ENCODE data around the gene ING1. TPM values are rescaled to one million over a fixed set of nuclear protein-coding genes. Genes with fewer than 3 reads are reported as not detected.
A peak's percentile ranks its signal among the peaks of the same experiment; 100 is the strongest.

The ING1 gene
- total and polyA plus RNA-seq, 2 of the 4 experiments (the other 2 are of a cell fraction) = 9.1 to 13.5 TPM

DNA sequence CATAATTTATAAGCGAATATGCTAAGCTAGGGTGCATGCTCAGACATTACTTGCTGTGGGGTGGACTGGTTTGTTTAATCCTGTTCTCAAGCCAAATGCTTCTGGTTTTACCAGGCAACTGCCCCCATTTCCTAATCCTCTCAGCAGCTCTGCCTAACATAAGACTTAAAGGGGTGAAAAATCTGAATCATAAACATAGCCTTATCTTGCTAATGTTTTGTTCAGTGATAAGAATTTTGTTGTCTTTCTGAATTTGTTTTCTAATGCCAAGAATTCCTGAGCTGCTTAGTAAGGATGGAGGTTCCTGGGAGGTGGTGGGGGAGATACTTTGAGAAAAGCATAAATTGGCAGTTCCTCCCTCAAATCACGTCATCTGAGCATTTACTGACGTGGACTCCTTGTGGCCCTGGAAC, 42.7 kb downstream of the ING1 start:
- Histone ChIP-seq H3K23ac (ENCODE audit: low read depth, low read length) (no peak overlapping the region), H2AFZ (replicated peaks; ENCODE audit: low read length, poor library complexity) (peak overlapping the region; percentile 60), H2AK5ac (ENCODE audit: low read depth, low read length) (0 out of 2 replicates have a peak overlapping the region, but pooled peaks have one; percentile 32), H4K5ac (ENCODE audit: low read depth, low read length) (peak overlapping the region; percentile 76; the same call in 1 of the 2 replicates), H2AK9ac (replicated peaks; ENCODE audit: low read depth, low read length, poor library complexity) (no peak overlapping the region), H3K79me1 (ENCODE audit: low read depth in 1 of 2, low read length in 2 of 2) (no peaks in the 10 kb centered on the region), H4K91ac (ENCODE audit: insufficient read depth, low read depth, low read length) (peak overlapping the region; percentile 62; the same call in 1 of the 2 replicates), H3K4ac (ENCODE audit: low read depth, low read length) (peak overlapping the region; percentile 70), H2BK20ac (ENCODE audit: low read depth, low read length) (peak overlapping the region; percentile 32; the same call in 1 of the 2 replicates), H3K36me3 (ENCODE audit: control insufficient read depth, insufficient read depth, low read length) (no peaks in the 10 kb centered on the region), H3K56ac (ENCODE audit: extremely low read depth, insufficient read depth, low read length) (0 out of 2 replicates have a peak overlapping the region, but pooled peaks have one; percentile 7), H3K9me1 (ENCODE audit: insufficient read depth, low read length) (peaks cover 10% of the 10 kb centered on the region; the same call in 1 of the 2 replicates), H3K18ac (ENCODE audit: low read depth, low read length) (peak overlapping the region; percentile 89), H3K4me3 (ENCODE audit: insufficient read depth, low read depth, low read length) (no peak overlapping the region), H2BK15ac (ENCODE audit: low read depth, low read length) (peak overlapping the region; percentile 18; the same call in 1 of the 3 replicates), H3K9me3 (ENCODE audit: control insufficient read depth, insufficient read depth, low read length) (0 out of 2 replicates have a peak, but pooled peaks cover 1% of the 10 kb centered on the region), H3K4me1 (ENCODE audit: control insufficient read depth, insufficient read depth, low read length) (peaks cover 18% of the 10 kb centered on the region), H3K9ac (ENCODE audit: low read depth, low read length) (no peak overlapping the region), H4K20me1 (ENCODE audit: insufficient read depth, low read length) (no peaks in the 10 kb centered on the region), H2BK120ac (ENCODE audit: low read depth, low read length) (peak overlapping the region; percentile 69), H3K4me2 (ENCODE audit: low read depth, low read length) (peak overlapping the region; percentile 17; the same call in 1 of the 2 replicates), H3K14ac (replicated peaks; ENCODE audit: low read depth, low read length) (no peak overlapping the region), H3K27me3 (ENCODE audit: control insufficient read depth, insufficient read depth, low read length) (no peaks in the 10 kb centered on the region), H3K27ac (ENCODE audit: insufficient read depth, low read length) (peak overlapping the region; percentile 43; the same call in 1 of the 2 replicates), H2BK5ac (ENCODE audit: low read depth, low read length, poor library complexity, severe bottlenecking) (peak overlapping the region; percentile 76), H4K8ac (ENCODE audit: low read depth in 2 of 2, low read length in 2 of 2) (peak overlapping the region in 1 of 2 experiments; percentile 60; a peak in 2 of 4 replicates)
- TF ChIP-seq, protein P1, sequence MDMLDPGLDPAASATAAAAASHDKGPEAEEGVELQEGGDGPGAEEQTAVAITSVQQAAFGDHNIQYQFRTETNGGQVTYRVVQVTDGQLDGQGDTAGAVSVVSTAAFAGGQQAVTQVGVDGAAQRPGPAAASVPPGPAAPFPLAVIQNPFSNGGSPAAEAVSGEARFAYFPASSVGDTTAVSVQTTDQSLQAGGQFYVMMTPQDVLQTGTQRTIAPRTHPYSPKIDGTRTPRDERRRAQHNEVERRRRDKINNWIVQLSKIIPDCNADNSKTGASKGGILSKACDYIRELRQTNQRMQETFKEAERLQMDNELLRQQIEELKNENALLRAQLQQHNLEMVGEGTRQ (IDR thresholded peaks at IDR 0.05; ENCODE audit: low read depth, low read length) = no peak
- no peak for TF ChIP-seq FOS (IDR thresholded peaks at IDR 0.05; ENCODE audit: low read depth, low read length)
- TF ChIP-seq RFX5 (IDR thresholded peaks at IDR 0.05; ENCODE audit: low read depth, low read length) = no peak
- no peak for TF ChIP-seq MAZ (IDR thresholded peaks at IDR 0.05; ENCODE audit: borderline replicate concordance, low read depth, low read length)
- TF ChIP-seq, protein P2, sequence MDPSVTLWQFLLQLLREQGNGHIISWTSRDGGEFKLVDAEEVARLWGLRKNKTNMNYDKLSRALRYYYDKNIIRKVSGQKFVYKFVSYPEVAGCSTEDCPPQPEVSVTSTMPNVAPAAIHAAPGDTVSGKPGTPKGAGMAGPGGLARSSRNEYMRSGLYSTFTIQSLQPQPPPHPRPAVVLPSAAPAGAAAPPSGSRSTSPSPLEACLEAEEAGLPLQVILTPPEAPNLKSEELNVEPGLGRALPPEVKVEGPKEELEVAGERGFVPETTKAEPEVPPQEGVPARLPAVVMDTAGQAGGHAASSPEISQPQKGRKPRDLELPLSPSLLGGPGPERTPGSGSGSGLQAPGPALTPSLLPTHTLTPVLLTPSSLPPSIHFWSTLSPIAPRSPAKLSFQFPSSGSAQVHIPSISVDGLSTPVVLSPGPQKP (IDR thresholded peaks at IDR 0.05; ENCODE audit: borderline replicate concordance, low read depth, low read length) = no peak
- TF ChIP-seq SMC3 (IDR thresholded peaks at IDR 0.05; ENCODE audit: low read depth, low read length) = no peak
- TF ChIP-seq RCOR1 (IDR thresholded peaks at IDR 0.05; ENCODE audit: insufficient replicate concordance, low read length) = no peak
- no peak for TF ChIP-seq MAFK (IDR thresholded peaks at IDR 0.05; ENCODE audit: low read depth, low read length)
- TF ChIP-seq, protein P3, sequence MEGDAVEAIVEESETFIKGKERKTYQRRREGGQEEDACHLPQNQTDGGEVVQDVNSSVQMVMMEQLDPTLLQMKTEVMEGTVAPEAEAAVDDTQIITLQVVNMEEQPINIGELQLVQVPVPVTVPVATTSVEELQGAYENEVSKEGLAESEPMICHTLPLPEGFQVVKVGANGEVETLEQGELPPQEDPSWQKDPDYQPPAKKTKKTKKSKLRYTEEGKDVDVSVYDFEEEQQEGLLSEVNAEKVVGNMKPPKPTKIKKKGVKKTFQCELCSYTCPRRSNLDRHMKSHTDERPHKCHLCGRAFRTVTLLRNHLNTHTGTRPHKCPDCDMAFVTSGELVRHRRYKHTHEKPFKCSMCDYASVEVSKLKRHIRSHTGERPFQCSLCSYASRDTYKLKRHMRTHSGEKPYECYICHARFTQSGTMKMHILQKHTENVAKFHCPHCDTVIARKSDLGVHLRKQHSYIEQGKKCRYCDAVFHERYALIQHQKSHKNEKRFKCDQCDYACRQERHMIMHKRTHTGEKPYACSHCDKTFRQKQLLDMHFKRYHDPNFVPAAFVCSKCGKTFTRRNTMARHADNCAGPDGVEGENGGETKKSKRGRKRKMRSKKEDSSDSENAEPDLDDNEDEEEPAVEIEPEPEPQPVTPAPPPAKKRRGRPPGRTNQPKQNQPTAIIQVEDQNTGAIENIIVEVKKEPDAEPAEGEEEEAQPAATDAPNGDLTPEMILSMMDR (conservative IDR thresholded peaks at IDR 0.05; ENCODE audit: low read depth, low read length) = no peak
- TF ChIP-seq MXI1 (IDR thresholded peaks at IDR 0.05; ENCODE audit: borderline replicate concordance, low read depth, low read length) = no peak
- TF ChIP-seq CHD1 (IDR thresholded peaks at IDR 0.05; ENCODE audit: low read depth, low read length) = no peak
- TF ChIP-seq RAD21 (IDR thresholded peaks at IDR 0.05; ENCODE audit: low read length) = no peak
- no peak for TF ChIP-seq BHLHE40 (IDR thresholded peaks at IDR 0.05; ENCODE audit: low read depth, low read length)
- no peak for TF ChIP-seq NFE2L2 (IDR thresholded peaks at IDR 0.05; ENCODE audit: low read depth, low read length)
- no peak for TF ChIP-seq CEBPB (IDR thresholded peaks at IDR 0.05; ENCODE audit: low read depth, low read length)
- TF ChIP-seq POLR2A (IDR thresholded peaks at IDR 0.05; ENCODE audit: low read depth, low read length) = no peak
- WGBS, 2 experiments (ENCODE audit: extremely low coverage in 2 of 2, insufficient read length in 1 of 2) = no CpG with 5 or more reads among the region's 3 CpGs
- dilution Hi-C loops (cut with HindIII; ENCODE audit: low sequenced_read_pairs, unreplicated experiment) (no loop called here), in situ Hi-C loops (cut with MboI; ENCODE audit: low sequenced_read_pairs) (no loop called here), intact Hi-C loops (cut with micrococcal nuclease) (loop anchor here (5.0 kb wide), 2 partner anchors 39 to 46 kb away; no protein-coding TSS in a partner anchor)
- no TSS peak for BruUV-seq (replicated peaks)
- peak; percentile 87 for ATAC-seq (ENCODE audit: low read depth)
- ChIA-PET POLR2A (ENCODE audit: unreplicated experiment) (interaction anchor here (0.6 kb wide), 1 partner anchor 8 kb away, joined by 3 read pairs; no protein-coding TSS in a partner anchor), CTCF (no interaction called here)
- peak; percentile 95 for DNase-seq

Measured in IMR-90 (cell line).